C4-2B (cell line): ENCODE data around the gene TPBG.

Experiments used
- ZFX ChIP-seq: fragments of 450-650 bp; IDR thresholded peaks from 2 replicates; pipeline ENCODE4 v1.6.1; 2017
- TF ChIP-seq, protein P1 (sequence below): fragments of 450-650 bp; conservative IDR thresholded peaks from 2 replicates; pipeline ENCODE4 v1.5.1; 2017; ENCODE audit warnings: mild to moderate bottlenecking

DNA sequence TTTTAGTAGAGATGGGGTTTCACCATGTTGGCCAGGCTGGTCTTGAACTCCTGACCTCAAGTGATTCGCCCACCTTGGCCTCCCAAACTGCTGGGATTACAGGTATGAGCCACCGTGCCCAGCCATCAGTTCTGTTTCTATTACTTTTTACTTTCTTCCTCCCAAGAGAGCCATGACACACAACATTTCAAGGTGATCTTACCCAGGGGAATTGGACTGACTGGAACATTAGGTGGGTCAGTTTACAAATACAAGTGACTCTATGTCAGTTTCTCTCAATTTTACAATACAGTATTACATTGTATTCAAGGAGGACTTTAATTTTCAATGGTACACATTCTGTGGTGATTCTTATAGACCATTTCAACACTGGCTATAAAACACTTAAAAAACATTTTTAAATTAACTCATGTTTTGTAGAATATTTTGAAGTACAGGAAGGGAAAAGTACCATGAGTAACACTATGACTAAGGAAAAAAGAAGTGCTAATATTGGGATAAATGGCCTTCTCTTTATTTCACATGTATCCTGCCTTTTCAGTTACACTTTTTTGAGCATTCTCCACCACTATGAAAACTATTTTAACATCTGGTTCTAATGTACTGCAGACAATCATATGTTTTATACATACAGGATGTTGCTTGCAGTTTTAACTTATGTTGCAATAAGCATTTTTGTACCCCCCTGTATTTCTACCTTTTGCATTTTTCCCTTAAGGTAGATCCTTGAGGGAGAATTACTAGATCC lies 8.4 kb downstream of the TPBG start:
- TF ChIP-seq, protein P1, sequence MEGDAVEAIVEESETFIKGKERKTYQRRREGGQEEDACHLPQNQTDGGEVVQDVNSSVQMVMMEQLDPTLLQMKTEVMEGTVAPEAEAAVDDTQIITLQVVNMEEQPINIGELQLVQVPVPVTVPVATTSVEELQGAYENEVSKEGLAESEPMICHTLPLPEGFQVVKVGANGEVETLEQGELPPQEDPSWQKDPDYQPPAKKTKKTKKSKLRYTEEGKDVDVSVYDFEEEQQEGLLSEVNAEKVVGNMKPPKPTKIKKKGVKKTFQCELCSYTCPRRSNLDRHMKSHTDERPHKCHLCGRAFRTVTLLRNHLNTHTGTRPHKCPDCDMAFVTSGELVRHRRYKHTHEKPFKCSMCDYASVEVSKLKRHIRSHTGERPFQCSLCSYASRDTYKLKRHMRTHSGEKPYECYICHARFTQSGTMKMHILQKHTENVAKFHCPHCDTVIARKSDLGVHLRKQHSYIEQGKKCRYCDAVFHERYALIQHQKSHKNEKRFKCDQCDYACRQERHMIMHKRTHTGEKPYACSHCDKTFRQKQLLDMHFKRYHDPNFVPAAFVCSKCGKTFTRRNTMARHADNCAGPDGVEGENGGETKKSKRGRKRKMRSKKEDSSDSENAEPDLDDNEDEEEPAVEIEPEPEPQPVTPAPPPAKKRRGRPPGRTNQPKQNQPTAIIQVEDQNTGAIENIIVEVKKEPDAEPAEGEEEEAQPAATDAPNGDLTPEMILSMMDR, result no peak
- TF ChIP-seq ZFX, result no peak
